CD1c-positive myeloid dendritic cell (primary cell): ENCODE data around the gene GCAT.

Experiments
- DNase-seq: peaks from one replicate; pipeline ENCODE4 v3.0.0-alpha.2; 2016; ENCODE audit errors: extremely low spot score

GCAT gene

DNA sequence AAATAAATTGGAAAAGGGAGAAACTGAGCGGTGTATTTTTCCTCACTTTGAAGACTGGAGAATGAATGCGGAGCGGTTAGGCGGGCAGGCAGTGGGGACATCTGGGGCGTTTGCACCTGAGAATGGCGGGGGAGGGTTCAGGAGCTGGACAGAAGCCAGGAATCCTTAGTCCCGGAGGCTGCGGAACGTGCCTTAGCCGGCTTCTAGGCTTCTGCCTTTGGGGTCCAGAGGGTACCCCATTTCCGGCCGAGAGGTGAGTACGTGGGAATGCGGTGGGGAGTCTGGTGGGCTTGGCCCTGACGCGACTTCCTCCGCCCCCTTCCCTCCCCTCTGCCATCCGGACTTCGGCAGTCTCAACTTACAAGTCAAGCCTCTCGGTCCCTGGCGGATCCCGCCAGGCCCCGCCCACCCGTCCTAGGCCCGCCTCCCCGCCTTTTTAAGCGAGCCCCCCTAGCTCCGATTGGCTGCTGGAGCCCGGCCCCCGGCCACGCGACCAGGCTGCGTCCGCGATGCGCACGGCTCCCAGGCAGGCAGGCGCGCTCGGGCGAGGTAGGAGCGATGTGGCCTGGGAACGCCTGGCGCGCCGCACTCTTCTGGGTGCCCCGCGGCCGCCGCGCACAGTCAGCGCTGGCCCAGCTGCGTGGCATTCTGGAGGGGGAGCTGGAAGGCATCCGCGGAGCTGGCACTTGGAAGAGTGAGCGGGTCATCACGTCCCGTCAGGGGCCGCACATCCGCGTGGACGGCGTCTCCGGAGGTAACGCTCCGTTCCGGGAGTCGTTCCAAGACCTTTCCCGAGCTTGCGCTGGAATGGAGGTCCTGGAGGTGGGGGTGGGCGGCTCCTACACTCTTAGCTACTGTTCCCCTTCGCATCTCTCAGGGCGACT, at the start of gene GCAT:
GCAT (plus strand) TSS at position 525 of the 884 bp plus-strand sequence; CDS start at position 559, 34 bp downstream.
- DNase-seq, result peak; percentile 94

DNA sequence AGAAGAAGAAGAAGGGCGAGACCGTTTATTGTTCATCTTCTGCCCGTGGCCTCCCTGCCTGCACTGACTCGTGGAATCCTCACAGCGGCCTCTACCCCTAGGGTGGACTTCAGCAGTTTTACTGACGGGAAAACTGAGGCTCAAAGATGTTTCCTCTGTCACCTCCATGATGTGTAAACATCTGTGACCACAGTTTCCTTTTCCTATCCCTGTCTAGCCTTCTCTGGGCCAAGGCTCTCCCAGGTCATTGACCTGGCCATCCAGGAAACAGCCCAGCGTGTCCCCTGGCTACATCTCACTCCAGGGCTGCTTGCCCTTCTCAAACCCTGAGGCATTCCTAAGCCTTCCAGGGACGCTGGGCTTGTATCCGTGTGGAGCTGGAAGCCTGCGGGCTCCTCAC, 49.0 kb upstream of the GCAT start:
- no peak for DNase-seq

- no peak for DNase-seq
Measured at GRCh38 chr22:37759281-37759680, 48.5 kb upstream of the GCAT start.

DNA sequence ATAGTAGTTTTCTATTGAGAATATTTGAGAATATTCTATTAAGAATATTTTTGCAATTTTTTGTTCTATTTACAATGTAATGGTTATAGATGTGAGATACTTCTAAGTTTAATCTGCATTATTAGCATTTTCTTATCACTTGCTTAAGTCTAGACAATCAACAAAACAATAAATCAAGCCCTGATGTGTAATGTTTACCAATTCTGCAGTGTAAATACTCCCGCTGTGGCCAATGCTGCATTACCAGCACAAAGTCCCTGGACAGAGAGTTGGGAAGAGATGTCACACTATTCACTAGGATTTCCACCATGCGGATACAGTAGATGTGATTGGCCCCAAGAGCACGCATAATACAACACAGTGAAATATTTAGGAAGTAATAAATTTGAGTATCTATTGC, 47.6 kb upstream of the GCAT start:
- DNase-seq, result no peak

GRCh38 chr22:37762389-37762836, 45.3 kb upstream of the GCAT start:
- no peak for DNase-seq

DNA sequence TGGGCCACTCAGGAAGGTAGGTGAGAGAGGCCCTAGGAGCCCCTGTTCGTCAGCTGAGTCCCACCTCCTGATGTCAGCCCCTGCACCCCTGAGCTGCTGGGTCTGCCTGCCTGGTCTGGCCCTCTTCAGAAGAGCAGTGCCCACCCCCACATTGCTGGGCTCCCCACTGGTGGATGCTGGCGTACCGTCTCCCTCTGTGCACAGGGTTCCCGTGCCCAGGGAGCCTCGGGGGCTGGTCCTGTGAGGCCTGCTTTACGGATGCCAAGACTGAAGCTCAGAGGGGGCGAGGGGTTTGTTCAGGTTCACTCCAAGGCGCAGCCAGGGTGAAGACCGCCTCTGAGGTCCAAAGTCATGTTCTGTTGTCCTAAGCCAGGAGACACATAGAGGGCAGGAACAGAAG, 44.7 kb upstream of the GCAT start:
- no peak for DNase-seq

DNA sequence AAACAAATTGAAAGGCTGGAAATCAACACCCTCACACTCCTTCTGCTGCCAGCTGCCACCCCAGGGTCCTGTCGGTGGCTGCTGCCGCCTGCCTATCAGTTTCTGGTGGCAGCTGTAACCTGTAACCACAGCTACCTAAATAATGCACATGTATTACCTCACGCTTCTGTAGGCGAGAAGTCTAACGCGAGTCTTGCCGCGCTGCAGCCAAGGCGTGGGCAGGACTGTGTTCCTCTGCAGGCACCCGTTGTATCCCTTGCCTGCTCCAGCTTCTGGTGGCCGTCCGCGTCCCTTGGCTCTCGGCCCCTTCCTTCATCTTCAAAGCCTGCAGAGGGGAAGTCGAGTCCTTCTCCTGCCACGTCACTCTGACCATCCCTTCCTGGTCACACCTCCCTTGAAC, 44.1 kb upstream of the GCAT start:
- no peak for DNase-seq

GRCh38 chr22:37764622-37765021, 43.1 kb upstream of the GCAT start:
- no peak for DNase-seq

GRCh38 chr22:37765498-37765897, 42.2 kb upstream of the GCAT start:
- DNase-seq, result no peak

- DNase-seq, result no peak
Measured at GRCh38 chr22:37765953-37766576, 41.7 kb upstream of the GCAT start.

DNA sequence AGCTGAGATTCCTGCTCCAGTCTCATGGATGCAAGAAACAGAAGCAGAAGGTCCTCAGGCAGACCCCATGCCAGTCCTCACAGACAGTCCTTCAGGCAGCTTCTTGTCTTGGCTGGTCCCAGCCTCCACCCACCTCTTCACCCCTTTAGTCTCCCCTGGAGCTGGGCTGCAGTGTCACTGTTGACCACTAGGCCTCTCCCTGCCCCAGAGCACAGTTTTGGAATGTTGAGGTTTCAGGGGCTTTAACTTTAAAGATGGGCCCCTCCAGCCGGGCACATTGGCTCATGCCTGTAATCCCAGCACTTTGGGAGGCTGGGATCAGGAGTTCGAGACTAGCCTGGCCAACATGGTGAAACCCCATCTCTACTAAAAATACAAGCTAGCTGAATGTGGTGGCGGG, 39.5 kb upstream of the GCAT start:
- DNase-seq, result no peak

- DNase-seq, result no peak
Measured at GRCh38 chr22:37769056-37769455, 38.7 kb upstream of the GCAT start.

- DNase-seq, result no peak
Measured at GRCh38 chr22:37771081-37771480, 36.7 kb upstream of the GCAT start.

- no peak for DNase-seq
Measured at GRCh38 chr22:37771702-37772427, 35.9 kb upstream of the GCAT start.

DNA sequence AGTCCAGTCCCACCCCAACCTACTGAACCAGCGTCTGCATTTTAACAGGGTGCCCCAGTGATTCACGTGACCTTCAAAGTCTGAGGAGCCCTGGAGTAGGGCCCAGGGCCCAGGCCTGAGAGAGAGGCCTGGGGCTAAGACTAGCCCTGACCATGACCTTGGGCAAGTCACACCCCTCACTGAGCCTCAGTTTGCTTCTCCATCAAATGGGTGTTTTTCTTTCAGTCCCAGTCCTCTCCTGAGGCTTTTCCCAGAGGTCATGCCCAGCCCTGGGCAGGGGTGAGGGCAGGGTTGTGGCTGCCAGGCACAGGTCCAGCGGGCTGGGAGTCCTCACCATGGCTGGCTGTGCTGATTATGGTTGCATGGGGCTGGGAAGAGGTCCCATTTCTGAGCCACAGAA, 33.0 kb upstream of the GCAT start:
- no peak for DNase-seq

- no peak for DNase-seq
Measured at GRCh38 chr22:37775785-37776638, 31.7 kb upstream of the GCAT start.

- DNase-seq, result no peak
Measured at GRCh38 chr22:37776639-37777005, 31.1 kb upstream of the GCAT start.

DNA sequence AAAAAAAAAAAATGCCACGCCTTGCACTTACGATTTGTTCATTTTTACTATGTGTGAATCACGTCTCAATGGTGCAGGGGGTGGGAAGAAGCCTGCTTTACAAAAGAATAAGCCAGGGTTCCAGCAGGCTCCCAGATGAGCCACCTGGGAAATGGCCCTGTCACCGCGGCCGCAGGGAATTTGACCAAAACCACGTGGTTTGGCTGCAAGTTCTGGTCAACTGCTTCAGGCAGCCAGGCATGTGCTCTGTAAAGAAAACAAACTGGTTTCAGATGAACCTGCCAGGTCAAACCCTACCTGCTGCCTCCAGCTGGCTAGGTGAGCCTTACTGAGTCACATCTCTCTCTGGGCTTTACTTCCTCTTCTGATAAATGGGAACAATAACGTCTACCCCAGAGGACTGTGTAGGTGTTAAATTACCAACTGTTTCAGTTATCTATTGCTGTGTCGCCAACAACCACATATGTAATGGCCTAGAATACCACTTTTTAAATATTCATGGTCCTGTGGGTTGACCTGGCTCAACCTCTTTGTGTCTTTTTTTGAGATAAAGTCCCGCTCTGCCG, 30.5 kb upstream of the GCAT start:
- DNase-seq, result peak; percentile 52

DNA sequence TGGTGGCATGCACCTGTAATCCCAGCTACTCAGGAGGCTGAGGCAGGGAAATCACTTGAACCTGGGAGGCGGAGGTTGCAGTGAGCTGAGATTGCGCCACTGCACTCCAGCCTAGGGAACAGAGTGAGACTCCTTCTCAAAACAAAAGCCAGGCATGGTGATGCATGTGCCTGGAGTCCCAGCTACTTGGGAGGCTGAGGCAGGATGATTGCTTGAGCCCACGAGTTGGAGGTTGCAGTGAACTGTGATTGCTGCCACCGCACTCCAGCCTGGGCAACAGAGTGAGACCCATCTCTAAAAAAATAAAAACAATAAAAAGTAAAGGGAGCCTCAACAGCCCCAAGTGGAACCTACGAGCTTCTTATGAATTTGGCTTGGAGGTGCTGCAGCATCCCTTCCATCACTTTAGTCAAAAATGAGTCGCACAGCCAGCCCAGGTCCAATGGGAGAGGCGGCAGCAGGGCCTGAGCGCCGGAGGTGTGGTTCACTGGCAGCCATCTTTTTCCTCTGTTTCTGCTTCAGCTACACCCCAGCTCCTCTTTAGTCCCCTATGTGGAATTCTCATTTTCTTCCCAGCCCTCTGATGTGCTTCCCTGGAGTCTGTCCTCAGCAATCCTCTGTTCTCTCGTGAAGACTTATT, 29.2 kb upstream of the GCAT start:
- DNase-seq, result no peak

- DNase-seq, result no peak
Measured at GRCh38 chr22:37781434-37782059, 26.2 kb upstream of the GCAT start.
